TTC549 (cell line): Measurements from ENCODE around the gene SWAP70.
"Not testable (repeated sequence)": the region's sequence is repeated elsewhere in the genome, so short reads cannot be mapped to it uniquely, and the experiment has no call there.

Source experiments
- FAIRE-seq: peaks from 2 replicates; lab custom pipeline; 2012; peaks lifted over from hg19 to GRCh38; lab: Jason Lieb, UNC

The SWAP70 gene

DNA sequence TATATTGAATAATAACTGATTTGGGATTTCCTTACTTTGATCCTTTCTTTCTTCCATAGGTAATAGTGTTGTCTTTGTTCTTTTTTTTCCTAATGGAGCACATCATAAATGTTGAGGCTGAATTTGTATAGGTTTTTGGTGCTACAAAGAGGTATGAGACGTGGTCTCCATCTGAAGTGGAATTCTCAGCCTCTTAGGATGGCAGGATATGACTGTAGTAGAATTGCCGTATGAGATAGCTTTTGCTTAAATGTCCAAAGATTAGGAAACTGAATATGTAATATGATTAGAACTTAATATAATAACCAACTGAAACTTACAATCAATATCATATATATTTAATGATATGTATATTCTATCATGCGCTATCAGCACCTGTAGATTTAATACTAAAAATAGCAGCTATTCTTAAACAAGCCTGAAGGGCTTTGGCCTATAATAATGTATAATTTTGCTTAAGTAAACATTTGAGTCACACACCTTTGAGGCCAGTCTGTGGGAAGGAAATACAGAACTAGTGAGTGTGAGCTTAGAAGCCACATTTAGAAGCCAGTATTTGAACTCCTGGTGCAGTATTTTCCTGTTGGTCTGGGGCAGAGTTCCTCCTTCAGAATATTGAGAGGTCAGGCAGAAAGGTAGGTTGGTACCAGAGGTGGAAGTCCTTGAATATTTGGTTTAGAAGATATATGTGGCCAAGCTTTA, 62.6 kb downstream of the SWAP70 start:
- no peak for FAIRE-seq

DNA sequence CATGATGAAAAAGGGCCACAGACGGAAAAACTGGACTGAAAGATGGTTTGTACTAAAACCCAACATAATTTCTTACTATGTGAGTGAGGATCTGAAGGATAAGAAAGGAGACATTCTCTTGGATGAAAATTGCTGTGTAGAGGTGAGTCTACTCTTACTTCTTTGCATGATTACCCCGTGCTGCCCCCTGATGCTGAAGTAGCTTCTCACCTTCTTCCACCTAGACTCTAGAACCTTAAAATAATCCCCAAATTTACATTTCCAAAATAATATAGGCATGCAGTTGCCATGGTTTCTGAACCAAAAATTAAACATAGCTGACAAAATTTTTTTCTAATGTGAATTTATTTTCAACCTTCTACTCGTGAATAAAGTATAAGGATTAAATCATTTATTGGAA, 64.2 kb downstream of the SWAP70 start:
- FAIRE-seq, result no peak

DNA sequence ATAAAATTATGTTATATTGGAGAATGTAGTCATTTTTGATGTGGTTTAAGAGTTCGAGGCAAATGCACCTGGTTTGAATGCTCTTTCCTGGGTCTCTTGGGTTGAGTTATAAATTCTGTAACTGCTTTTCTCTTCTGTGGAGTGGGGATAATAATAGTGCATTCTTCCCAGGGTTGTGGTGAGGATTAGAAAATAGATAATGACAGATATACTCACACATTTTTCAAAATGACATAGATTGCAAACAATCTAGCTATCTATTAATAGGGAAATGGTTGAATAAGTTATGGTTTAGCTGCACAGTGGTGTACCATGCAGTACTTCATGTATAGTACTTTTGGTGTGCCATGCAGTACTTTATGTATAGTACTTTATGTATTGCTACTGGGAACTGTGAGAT, 67.4 kb downstream of the SWAP70 start:
- no peak for FAIRE-seq

DNA sequence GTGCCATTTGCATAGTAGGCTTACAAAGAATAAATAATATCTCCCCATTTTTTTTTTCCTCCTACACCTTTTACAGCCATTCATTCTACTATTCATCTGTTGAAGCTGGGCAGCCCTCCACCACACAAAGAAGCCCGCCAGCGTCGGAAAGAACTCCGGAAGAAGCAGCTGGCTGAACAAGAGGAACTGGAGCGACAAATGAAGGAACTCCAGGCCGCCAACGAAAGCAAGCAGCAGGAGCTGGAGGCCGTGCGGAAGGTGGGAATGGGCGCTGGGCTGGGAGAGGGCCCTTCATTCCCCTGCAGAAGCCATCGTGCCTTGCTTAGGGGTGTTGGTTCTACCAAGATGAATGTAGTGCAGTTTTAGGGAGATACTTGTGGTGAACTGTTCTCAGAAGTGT, 68.6 kb downstream of the SWAP70 start:
- no peak for FAIRE-seq

DNA sequence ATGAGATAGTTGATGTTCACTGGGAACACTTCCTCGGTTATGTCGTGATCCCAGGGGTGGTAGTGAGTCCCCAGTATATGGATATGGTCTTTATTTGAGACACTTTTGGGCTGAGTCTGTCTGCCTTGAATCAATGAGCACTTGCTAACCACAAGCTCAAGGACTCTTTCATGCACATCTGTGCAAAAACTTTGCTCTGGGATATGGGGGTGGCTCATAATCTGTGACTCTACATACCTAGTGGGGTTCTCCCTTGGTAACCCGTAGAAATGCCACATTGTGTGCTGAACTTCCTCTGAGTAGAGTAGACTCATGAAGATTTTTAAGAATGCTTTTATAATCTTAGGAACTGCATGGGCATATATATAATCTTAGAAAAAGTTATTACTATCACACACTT, 69.3 kb downstream of the SWAP70 start:
- no peak for FAIRE-seq

DNA sequence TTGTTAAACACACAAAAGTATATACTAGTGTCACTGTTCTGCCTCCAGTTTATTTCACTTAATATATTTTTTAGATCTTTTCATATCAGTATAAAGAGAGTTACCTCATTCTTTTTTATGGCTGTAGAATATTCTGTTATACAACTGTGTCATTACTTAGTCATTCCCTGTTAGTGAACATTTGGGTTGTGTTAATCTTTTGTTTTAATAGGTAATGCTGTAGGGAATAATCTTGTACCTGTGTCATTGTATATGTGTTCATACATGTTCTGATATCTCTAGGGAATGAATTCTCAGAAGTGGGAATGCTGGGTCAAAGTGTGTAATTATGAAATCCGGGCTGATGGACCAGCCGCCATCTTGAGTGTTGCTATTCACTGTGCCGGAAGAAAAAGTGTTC, 71.4 kb downstream of the SWAP70 start:
- no peak for FAIRE-seq

DNA sequence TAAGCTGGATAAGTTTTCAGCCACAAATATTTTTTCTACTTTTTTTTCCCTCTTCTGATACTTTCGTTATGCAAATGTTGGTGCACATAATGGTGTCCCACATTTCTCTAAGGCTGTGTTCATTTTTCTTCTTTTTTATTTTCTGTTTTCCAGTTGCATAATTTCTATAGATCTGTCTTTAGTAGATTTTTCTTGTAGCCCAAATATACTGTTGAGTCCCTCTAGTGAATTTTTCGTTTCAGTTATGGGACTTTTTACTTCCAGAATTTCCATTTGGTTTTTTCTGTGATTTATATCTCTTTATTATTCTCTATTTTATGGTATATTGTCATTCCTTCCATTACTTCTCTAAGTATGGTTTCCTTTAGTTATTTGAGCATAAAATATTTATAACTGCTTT, 72.0 kb downstream of the SWAP70 start:
- FAIRE-seq, result no peak

DNA sequence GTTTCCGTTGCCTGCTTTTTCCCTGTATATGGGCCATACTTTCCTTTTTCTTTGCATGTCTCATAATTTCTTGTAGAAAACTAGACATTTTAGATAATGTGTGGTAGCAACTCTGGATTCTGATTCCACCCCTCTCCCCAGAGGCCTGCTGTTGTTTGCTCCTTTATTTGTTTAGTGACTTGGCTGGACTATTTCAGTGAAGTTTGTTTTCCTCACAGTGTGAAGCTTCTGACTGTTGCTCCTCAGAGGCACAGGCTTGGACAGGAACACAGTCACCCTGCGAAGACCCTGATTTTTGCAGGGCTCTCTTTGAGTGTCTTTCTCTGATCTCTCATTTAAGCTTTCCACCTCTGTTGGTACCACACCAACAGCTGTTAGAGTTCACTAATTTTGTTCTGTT, 72.5 kb downstream of the SWAP70 start:
- no peak for FAIRE-seq

DNA sequence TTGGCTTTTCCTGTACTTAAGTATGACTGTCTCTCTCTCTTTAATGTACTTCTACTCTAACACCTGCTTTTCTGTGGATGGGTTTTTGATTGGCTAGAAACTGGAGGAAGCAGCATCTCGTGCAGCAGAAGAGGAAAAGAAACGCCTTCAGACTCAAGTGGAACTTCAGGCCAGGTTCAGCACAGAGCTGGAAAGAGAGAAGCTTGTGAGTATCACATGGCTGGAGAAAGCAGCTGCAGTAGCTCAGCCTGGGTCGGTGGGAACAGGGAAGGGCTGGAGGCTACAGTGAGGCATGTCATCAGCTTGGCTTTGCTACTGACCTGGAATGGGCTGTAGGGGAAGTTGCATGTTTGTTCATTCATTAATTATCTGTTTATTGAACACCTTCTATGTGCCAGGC, 74.2 kb downstream of the SWAP70 start:
- FAIRE-seq, result no peak

DNA sequence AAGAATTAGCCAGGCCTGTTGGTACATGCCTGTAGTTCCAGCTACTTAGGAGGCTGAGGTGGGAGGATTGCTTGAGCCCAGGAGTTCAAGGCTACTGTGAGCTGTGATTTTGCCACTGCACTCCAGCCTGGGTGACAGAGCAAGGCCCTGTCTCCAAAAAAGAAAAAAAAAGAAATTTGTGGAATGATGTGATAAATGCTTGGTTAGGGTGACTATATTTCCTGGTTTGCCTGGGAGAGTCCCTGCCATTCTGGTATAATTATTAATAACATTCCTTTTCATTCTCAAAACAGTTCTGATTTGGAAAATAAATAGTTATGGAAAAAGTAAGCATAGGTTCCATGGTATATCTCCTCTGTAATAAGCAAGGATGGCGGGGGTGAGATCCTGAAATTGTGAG, 74.8 kb downstream of the SWAP70 start:
- no peak for FAIRE-seq

DNA sequence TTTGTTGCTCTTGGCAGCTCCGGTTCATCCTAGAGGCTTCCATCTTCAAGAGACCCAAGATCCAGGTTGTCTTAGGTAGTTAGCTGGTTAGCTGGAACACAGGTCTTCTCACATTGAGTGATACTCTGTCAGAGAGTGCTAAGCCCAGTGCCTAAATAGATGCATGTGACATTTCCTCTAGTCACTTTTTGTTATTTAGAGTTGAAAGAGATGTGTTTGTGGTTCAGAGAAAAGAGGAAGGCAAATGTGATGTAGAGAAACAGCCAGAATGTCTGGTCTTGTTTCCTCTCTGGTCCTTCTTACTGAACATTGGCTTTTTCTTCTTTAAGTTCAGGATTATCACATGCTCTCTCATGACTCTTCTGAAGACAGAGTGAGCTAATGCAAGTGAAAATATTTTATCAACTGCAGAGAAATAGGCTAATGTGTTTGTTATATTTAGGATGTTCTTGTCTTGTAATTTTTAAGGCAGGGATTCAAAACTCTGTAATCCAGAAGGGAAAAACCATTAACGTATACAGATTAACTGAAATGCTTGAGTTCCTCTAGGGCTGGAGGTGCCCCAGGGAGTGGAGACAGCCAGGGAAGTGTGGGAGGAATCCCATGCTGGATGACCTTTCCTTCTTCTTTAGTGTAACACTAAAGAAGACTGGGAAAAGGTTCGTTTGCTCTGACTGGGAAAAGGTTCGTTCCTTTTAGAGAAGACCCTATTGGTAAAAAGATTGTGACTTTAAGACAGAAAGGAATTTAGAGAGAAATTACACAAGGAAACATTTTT, 75.4 kb downstream of the SWAP70 start:
- no peak for FAIRE-seq

DNA sequence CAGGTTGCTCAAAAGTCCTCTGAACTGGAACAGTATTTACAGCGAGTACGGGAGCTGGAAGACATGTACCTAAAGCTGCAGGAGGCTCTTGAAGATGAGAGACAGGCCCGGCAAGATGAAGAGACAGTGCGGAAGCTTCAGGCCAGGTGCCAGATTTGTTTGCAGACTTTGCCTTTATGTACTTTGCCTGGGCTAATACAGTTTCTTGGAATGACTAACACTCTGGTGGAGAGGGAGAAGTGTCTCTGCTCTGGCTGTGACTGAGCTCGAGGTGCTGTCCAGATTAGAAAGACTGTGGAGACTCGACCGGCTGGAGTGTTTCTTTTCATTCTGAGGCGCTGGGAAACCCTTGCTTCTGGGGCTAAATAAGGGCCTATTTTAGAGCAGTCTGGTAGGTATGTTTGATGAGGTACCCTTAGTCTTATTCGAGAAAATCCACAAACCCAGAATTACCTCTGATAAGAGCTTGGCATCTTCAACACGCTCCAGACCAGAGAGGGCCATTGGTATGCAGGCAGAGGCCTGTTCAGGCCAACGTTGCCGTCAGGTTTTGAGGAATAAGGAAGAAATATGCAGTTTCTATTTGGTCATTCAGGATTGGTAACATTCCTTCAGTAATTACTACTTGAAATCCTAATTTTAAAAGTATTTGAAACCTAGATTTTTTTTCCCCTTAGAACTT, 76.5 kb downstream of the SWAP70 start:
- no peak for FAIRE-seq

DNA sequence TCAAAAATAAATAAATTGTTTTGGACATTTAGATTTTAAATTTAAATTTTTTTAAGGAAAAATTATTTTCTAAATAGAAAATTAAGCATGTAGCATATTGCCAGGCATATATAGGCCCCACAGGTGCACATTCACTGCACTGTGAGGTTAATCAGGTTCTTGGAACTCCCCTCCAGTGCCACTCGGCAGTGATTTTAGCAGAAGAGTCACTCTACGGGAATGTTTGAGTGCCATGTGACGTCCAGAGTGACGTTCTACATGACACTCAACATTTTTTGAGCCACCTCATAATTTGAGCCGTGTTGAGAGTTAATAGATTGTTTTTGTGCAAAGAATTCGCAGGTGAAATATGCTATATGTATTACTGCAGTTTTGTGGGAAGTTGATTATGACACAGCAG, 77.4 kb downstream of the SWAP70 start:
- FAIRE-seq, result no peak

DNA sequence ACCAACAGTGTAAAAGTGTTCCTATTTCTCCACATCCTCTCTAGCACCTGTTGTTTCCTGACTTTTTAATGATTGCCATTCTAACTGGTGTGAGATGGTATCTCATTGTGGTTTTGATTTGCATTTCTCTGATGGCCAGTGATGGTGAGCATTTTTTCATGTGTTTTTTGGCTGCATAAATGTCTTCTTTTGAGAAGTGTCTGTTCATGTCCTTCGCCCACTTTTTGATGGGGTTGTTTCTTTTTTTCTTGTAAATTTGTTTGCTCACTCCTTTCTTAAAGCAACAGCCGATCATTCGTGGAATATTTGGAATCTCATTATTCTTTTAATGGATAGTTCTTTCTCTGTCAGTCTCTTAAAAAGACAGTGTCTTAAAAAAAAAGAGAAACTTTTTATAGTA, 79.6 kb downstream of the SWAP70 start:
- not testable (repeated sequence) for FAIRE-seq

DNA sequence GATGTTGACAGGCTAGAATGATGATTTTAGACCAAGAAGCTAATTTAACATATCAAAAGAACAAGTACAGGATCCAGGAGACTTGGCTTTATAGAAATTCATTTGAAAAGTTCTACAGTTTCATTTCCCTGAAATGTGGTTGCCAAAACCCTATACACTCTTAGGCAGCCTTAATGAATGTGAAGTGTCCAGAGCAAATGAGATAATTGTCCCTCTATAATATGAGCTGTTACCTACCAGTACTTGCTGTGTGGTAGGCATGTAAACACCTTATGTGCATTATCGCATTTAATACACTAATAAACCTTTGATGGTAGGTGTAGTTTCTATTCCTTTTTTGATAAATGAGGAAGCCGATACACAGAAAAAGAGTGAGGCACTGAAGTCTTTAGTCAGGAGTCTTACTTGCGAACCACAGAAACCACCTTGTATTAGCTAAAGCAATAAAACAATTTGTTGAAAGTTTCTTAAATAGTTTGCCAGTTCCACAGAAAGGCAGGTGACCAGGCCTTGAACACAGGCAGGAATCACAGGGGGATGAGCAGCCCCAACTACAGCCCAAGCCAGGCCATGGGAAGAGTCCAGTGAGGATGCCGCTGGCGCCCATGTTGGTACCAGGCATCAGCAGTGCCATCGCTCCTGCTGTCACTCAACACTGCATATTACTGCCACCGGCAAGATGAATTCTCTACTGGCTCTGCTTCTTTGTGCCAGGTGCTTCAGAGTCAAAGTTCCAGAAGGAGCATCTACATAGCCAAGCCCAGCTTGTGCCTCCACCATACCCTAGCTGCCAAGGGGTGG, 81.7 kb downstream of the SWAP70 start:
- no peak for FAIRE-seq

DNA sequence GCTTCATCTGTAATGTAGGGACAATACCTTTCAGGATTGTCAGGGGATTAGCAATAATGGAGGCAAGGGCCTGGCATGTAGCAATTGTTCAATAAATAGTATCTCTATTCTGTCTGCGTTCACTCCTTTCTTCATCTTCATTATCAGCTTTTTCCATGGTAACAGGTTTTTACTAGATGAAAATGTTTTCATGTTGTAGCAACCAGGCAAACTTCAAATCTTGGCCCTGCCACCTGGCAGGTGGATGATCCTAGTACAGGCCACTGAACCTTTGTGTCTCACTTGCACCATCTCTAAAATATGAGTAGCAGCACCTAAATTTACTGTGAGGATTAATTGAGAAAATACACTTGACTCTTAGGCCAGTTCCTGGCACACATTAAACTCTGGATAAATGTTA, 83.4 kb downstream of the SWAP70 start:
- FAIRE-seq, result no peak

DNA sequence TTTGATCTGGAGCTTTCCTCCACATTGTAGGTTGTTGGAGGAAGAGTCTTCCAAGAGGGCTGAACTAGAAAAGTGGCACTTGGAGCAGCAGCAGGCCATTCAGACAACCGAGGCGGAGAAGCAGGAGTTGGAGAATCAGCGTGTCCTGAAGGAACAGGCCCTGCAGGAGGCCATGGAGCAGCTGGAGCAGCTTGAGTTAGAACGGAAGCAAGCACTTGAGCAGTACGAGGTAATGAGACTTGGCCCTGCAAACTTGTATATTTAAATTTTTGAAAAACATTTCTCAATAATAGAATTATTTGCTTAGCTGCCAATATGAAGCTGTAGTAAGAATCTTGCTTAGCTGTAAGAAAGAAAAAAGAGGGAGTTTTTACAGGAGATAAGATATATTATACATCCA, 84.0 kb downstream of the SWAP70 start:
- no peak for FAIRE-seq

DNA sequence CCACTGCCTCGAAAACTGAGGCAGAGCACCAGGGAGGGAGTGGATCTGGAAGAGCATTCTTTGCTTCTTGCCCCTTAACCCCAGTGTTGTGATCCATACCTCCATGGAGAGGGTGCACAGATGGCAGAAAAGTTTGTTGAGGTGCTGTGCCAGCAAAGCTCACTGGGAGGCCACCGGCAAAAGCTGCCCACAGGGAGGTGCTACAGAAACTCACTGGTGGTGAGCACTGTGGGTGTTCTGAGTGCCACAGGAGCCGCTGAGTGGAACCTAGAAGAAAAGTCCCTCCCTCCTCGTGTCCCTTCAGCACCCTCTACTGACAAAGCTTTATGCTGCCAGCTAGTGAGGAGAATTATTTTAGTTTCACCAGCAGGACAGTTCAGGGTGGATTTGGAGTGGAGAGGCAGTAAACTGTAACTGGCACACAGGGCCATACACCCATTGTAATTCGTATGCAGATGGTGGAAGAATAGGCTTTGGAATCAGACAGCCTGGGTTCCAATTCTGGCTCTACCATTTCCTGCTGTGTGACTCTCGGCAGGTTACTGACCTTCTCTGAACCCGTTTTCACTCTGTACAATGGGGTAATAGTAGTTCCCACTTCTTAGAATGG, 84.6 kb downstream of the SWAP70 start:
- FAIRE-seq, result no peak

DNA sequence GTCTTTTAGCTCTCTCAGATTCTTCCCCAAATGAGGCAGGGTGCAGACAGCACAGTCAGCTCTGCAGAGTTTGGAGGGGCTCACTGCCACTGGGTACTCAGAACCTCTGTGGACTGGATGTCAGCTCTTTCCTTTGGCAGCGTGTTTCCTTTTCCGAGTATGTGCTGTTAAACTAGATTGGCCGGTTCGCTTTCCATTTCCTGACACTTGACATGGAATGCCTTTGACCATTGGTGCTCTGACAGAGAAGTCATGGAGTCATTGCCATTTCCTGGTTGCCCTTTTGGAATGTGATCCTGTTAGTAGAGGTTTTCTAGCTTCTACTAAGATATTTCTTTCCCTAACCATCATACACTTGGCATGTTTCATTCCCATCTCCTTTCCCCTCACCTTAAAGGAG, 86.7 kb downstream of the SWAP70 start:
- FAIRE-seq, result no peak

DNA sequence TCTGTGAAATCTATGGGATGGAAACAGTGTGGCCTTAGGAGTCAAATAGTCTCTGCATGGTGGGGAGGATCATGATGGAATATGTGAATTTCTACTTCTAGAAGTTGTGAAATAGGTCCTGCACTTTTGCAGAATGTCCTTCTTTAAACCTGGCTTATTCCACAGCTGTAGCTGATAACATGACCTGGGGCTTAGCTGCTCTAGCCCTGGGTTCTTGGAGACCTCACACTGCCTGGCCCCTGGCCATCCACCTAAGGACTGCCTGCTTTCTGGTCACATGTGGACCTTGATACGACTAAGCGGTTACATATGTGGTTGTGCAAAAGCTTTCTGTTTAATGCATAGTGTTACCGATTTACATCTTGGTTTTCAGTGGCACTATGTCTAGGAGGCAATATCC, 88.2 kb downstream of the SWAP70 start:
- no peak for FAIRE-seq

DNA sequence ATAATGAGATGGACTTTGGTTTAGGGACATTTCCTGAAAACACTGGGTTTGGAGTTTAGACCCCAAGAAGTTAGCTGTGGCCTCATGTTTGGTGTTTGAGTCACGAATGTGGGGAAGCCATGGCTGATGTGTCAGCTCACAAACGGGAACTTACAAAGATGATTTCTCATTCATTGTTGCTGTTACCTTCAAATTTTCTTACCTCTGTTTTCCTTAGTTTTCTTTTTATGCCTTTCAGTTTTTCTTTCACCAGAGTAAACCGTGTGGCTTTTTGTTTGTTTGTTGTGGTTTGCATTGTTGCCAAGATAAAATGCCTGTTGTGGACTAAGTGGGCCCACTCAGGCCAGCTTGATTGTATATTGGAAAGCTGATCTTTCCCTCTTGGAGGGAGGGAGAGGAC, 89.1 kb downstream of the SWAP70 start:
- no peak for FAIRE-seq

DNA sequence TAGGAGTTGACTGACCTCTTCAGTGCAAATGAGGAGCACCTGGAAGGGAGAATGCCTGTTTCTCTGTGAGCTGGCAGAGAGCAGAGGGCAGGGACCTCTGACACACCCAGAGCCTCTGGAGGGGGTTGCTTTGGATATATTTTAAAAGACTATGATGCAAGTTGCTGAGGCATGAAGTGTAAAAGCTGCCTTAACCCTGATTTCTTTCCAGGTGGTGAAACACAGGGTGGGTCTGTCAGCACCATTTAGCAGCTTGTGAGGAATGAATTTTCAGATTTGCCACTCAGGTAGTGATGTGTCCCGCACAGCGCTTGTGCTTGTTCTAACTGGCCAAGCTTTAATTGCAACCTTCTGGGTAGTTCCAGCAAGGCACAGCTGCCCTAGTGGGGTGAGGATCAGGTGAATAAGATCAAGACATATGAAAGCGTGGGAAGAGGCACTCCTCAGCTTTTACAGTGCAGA, 90.2 kb downstream of the SWAP70 start:
- FAIRE-seq, result no peak
